GM23248 (cell line): ENCODE data around the gene PACS1. TPM values are rescaled to one million over a fixed set of nuclear protein-coding genes. Genes with fewer than 3 reads are reported as not detected.
A peak's percentile ranks its signal among the peaks of the same experiment; 100 is the strongest.

Experiments
- DNase-seq: peaks from one replicate; pipeline ENCODE4 v3.0.0-alpha.2; 2015
- H2AFZ ChIP-seq: fragments of 200-600 bp; sonication (generic); 2 replicates; pipeline ENCODE4 v1.6.1; 2016; ENCODE audit warnings: antibody characterized with exemption
- H3F3A ChIP-seq: fragments of 200-600 bp; sonication (generic); 2 replicates; pipeline ENCODE4 v1.6.1; 2016; ENCODE audit warnings: mild to moderate bottlenecking, antibody characterized with exemption, mixed run types; ENCODE audit not compliant: insufficient read depth
- H3K27ac ChIP-seq: fragments of 200-600 bp; sonication (generic); 2 replicates; pipeline ENCODE4 v1.5.1; 2016; ENCODE audit warnings: mild to moderate bottlenecking
- H3K27me3 ChIP-seq: fragments of 200-600 bp; sonication (generic); replicated peaks from 2 replicates; pipeline ENCODE4 v1.6.1; 2016; ENCODE audit warnings: mild to moderate bottlenecking; ENCODE audit not compliant: insufficient read depth
- H3K36me3 ChIP-seq: fragments of 200-600 bp; sonication (generic); 2 replicates; pipeline ENCODE4 v1.6.1; 2016; ENCODE audit warnings: low read depth, mild to moderate bottlenecking
- H3K4me1 ChIP-seq: fragments of 200-600 bp; sonication (generic); 2 replicates; pipeline ENCODE4 v1.6.1; 2016; ENCODE audit warnings: mild to moderate bottlenecking; ENCODE audit not compliant: insufficient read depth
- H3K4me2 ChIP-seq: fragments of 200-600 bp; sonication (generic); one replicate; pipeline ENCODE4 v1.6.1; 2016; ENCODE audit warnings: mild to moderate bottlenecking; ENCODE audit not compliant: unreplicated experiment
- H3K4me3 ChIP-seq: fragments of 200-600 bp; sonication (generic); 2 replicates; pipeline ENCODE4 v1.5.1; 2016; ENCODE audit warnings: mild to moderate bottlenecking
- H3K79me2 ChIP-seq: fragments of 200-600 bp; sonication (generic); 2 replicates; pipeline ENCODE4 v1.6.1; 2016; ENCODE audit warnings: mild to moderate bottlenecking; ENCODE audit not compliant: insufficient read depth
- H3K9ac ChIP-seq: fragments of 200-600 bp; sonication (generic); 2 replicates; pipeline ENCODE4 v1.6.1; 2016; ENCODE audit warnings: mild to moderate bottlenecking
- H3K9me2 ChIP-seq: fragments of 200-600 bp; sonication (generic); 2 replicates; pipeline ENCODE4 v1.6.1; 2016; ENCODE audit warnings: mixed run types, mild to moderate bottlenecking, moderate library complexity; ENCODE audit not compliant: insufficient read depth
- H3K9me3 ChIP-seq: fragments of 200-600 bp; sonication (generic); one replicate; pipeline ENCODE4 v1.6.1; 2017; ENCODE audit warnings: low read depth
- H4K20me1 ChIP-seq: fragments of 200-600 bp; sonication (generic); 2 replicates; pipeline ENCODE4 v1.6.0; 2016; ENCODE audit not compliant: insufficient read depth
- EZH2 ChIP-seq: fragments of 200-600 bp; sonication (generic); IDR thresholded peaks from 2 replicates; pipeline ENCODE4 v1.6.1; 2018; ENCODE audit warnings: antibody characterized with exemption, mild to moderate bottlenecking; ENCODE audit not compliant: insufficient read depth, poor library complexity, severe bottlenecking
- EZH2phosphoT487 ChIP-seq: fragments of 200-600 bp; sonication (generic); IDR thresholded peaks from 2 replicates; pipeline ENCODE4 v1.6.1; 2018; ENCODE audit warnings: antibody characterized with exemption, moderate library complexity, mild to moderate bottlenecking, low read depth; ENCODE audit not compliant: insufficient read depth
- WGBS, 2 experiments: methylation state at CpG; one replicate each; pipeline ENCODE4 v1.1.6; 2015 to 2017; ENCODE audit warnings: low lambda C conversion rate in 2 of 2, low coverage in 1 of 2; ENCODE audit errors: missing lambda C conversion rate in 2 of 2; 5-methylcytosine and 5-hydroxymethylcytosine counted together
- in situ Hi-C: fragments of 300-500 bp; cut with MboI; formaldehyde crosslinking; loops from 2 replicates; pipeline ENCODE4 v1.15.0; 2020
- polyA plus RNA-seq: library from polyadenylated mRNA; unstranded; fragments of >200 nt; fragmentation: Nextera tagmentation; extraction: Ambion mirVana; gene quantifications from 2 replicates; pipeline ENCODE4 v1.2.1, GENCODE V29; 2016
- total RNA-seq: library from RNA; depleted of rRNA; stranded (reverse); fragments of >200 nt; shearing (Covaris generic); gene quantifications from 2 replicates; pipeline ENCODE4 v1.2.3, GENCODE V29; 2014

PACS1 gene
- total and polyA plus RNA-seq, 2 experiments from 2014 or later, result 33.2 to 48.9 TPM

GRCh38 chr11:66115638-66116301, 45.7 kb downstream of the PACS1 start:
- TF ChIP-seq EZH2phosphoT487 (no peak), EZH2 (no peak)
- Histone ChIP-seq H3K4me3 (no peak overlapping the region), H3K27me3 (no peaks in the 10 kb centered on the region), H2AFZ (no peak overlapping the region), H3F3A (peaks cover 68% of the 10 kb centered on the region), H3K9ac (no peak overlapping the region), H3K4me2 (no peak overlapping the region), H3K36me3 (no peaks in the 10 kb centered on the region), H3K79me2 (peaks cover 88% of the 10 kb centered on the region), H3K9me2 (no peaks in the 10 kb centered on the region), H3K4me1 (peaks cover 88% of the 10 kb centered on the region), H4K20me1 (0 out of 2 replicates have a peak, but pooled peaks cover 4% of the 10 kb centered on the region), H3K27ac (no peak overlapping the region), H3K9me3 (no peaks in the 10 kb centered on the region)
- no peak for DNase-seq
- in situ Hi-C loops, result no loop called here
- WGBS, 2 experiments, result 98% methylated on average over 8 of the region's 8 CpGs

GRCh38 chr11:66116576-66117361, 46.7 kb downstream of the PACS1 start:
- WGBS, 2 experiments, result 61 to 64% methylated on average over 7 of the region's 7 CpGs
- Histone ChIP-seq H3K9ac (no peak overlapping the region), H3K27ac (no peak overlapping the region), H3K4me1 (peaks cover 91% of the 10 kb centered on the region), H3F3A (peaks cover 73% of the 10 kb centered on the region), H3K27me3 (no peaks in the 10 kb centered on the region), H3K79me2 (peaks cover 88% of the 10 kb centered on the region), H3K4me3 (no peak overlapping the region), H3K36me3 (no peaks in the 10 kb centered on the region), H3K9me3 (no peaks in the 10 kb centered on the region), H3K4me2 (no peak overlapping the region), H2AFZ (no peak overlapping the region), H4K20me1 (0 out of 2 replicates have a peak, but pooled peaks cover 4% of the 10 kb centered on the region), H3K9me2 (no peaks in the 10 kb centered on the region)
- in situ Hi-C loops, result no loop called here
- DNase-seq, result no peak
- TF ChIP-seq EZH2phosphoT487 (no peak), EZH2 (no peak)

GRCh38 chr11:66118847-66119246, 48.8 kb downstream of the PACS1 start:
- H2AFZ ChIP-seq, result no peak overlapping the region
- peaks cover 71% of the 10 kb centered on the region for H3K4me1 ChIP-seq
- H3K4me3 ChIP-seq, result peak overlapping the region; percentile 40
- no peaks in the 10 kb centered on the region for H3K36me3 ChIP-seq
- peak overlapping the region; percentile 65 for H3K4me2 ChIP-seq
- peaks cover 95% of the 10 kb centered on the region for H3K79me2 ChIP-seq
- no peak for DNase-seq
- H3K9me3 ChIP-seq, result no peaks in the 10 kb centered on the region
- peaks cover 64% of the 10 kb centered on the region for H3F3A ChIP-seq
- H3K9ac ChIP-seq, result peak overlapping the region; percentile 57
- H3K27ac ChIP-seq, result peak overlapping the region; percentile 86
- no peak for TF ChIP-seq EZH2
- TF ChIP-seq EZH2phosphoT487, result no peak
- in situ Hi-C loops, result no loop called here
- 65 to 67% methylated on average over 3 of the region's 3 CpGs for WGBS, 2 experiments
- no peaks in the 10 kb centered on the region for H3K27me3 ChIP-seq
- 0 out of 2 replicates have a peak, but pooled peaks cover 4% of the 10 kb centered on the region for H4K20me1 ChIP-seq
- no peaks in the 10 kb centered on the region for H3K9me2 ChIP-seq

GRCh38 chr11:66119348-66120133, 49.5 kb downstream of the PACS1 start:
- Histone ChIP-seq H3K79me2 (peaks cover 95% of the 10 kb centered on the region), H3K9ac (peak overlapping the region; percentile 57), H3K4me3 (peak overlapping the region; percentile 40), H3K36me3 (no peaks in the 10 kb centered on the region), H2AFZ (no peak overlapping the region), H3K27me3 (no peaks in the 10 kb centered on the region), H3K9me2 (no peaks in the 10 kb centered on the region), H3K4me1 (peaks cover 71% of the 10 kb centered on the region), H4K20me1 (0 out of 2 replicates have a peak, but pooled peaks cover 4% of the 10 kb centered on the region), H3K9me3 (no peaks in the 10 kb centered on the region), H3K27ac (peak overlapping the region; percentile 86), H3F3A (peaks cover 57% of the 10 kb centered on the region), H3K4me2 (peak overlapping the region; percentile 65)
- in situ Hi-C loops, result no loop called here
- TF ChIP-seq EZH2, result no peak
- TF ChIP-seq EZH2phosphoT487, result no peak
- WGBS, 2 experiments, result 4 to 8% methylated on average over 5 of the region's 5 CpGs
- peak; percentile 80 for DNase-seq
